HTERT RPE-1 (cell line): ENCODE results near the gene SOX6.
"Not testable (repeated sequence)": the region's sequence is repeated elsewhere in the genome, so short reads cannot be mapped to it uniquely, and the experiment has no call there.

Source experiments
- in situ Hi-C: fragments of 300-500 bp; cut with MboI; formaldehyde crosslinking; loops from 4 replicates; pipeline ENCODE4 v1.14.3; 2020; ENCODE audit warnings: low sequenced_read_pairs

SOX6 gene

GRCh38 chr11:16157327-16157726 is 199.0 kb downstream of the SOX6 start:
- in situ Hi-C loops: no loop called here

GRCh38 chr11:16155448-16155847 is 200.9 kb downstream of the SOX6 start:
- in situ Hi-C loops: no loop called here

- in situ Hi-C loops: no loop called here
These were observed 201.5 kb downstream of the SOX6 start for GRCh38 chr11:16154715-16155396.

GRCh38 chr11:16153951-16154350 is 202.4 kb downstream of the SOX6 start:
- in situ Hi-C loops: no loop called here

- in situ Hi-C loops: no loop called here
These were observed 205.2 kb downstream of the SOX6 start for GRCh38 chr11:16151138-16151537.

- in situ Hi-C loops: no loop called here
These were observed 206.9 kb downstream of the SOX6 start for GRCh38 chr11:16149476-16149875.

GRCh38 chr11:16148301-16148931 is 207.9 kb downstream of the SOX6 start:
- in situ Hi-C loops: no loop called here

GRCh38 chr11:16146980-16147379 is 209.4 kb downstream of the SOX6 start:
- in situ Hi-C loops: not testable (repeated sequence)

GRCh38 chr11:16141614-16142013 is 214.7 kb downstream of the SOX6 start:
- in situ Hi-C loops: not testable (repeated sequence)

GRCh38 chr11:16141162-16141561 is 215.2 kb downstream of the SOX6 start:
- in situ Hi-C loops: not testable (repeated sequence)

GRCh38 chr11:16136792-16137390 is 219.5 kb downstream of the SOX6 start:
- in situ Hi-C loops: no loop called here

GRCh38 chr11:16133867-16134266 is 222.5 kb downstream of the SOX6 start:
- in situ Hi-C loops: no loop called here

GRCh38 chr11:16127732-16128131 is 228.6 kb downstream of the SOX6 start:
- in situ Hi-C loops: no loop called here

GRCh38 chr11:16126362-16126761 is 230.0 kb downstream of the SOX6 start:
- in situ Hi-C loops: no loop called here

- in situ Hi-C loops: no loop called here
These were observed 230.6 kb downstream of the SOX6 start for GRCh38 chr11:16125796-16126195.

- in situ Hi-C loops: no loop called here
These were observed 232.0 kb downstream of the SOX6 start for GRCh38 chr11:16124390-16124789.

- in situ Hi-C loops: no loop called here
These were observed 234.5 kb downstream of the SOX6 start for GRCh38 chr11:16121853-16122252.

- in situ Hi-C loops: no loop called here
These were observed 236.3 kb downstream of the SOX6 start for GRCh38 chr11:16120008-16120407.

- in situ Hi-C loops: no loop called here
These were observed 238.2 kb downstream of the SOX6 start for GRCh38 chr11:16117989-16118756.

- in situ Hi-C loops: no loop called here
These were observed 241.1 kb downstream of the SOX6 start for GRCh38 chr11:16114978-16115871.

- in situ Hi-C loops: no loop called here
These were observed 241.9 kb downstream of the SOX6 start for GRCh38 chr11:16114431-16114830.
